HCT116 (cell line): ENCODE data around the gene SORBS1. TPM values are rescaled to one million over a fixed set of nuclear protein-coding genes. Genes with fewer than 3 reads are reported as not detected.

Experiments used
- ATAC-seq: fragments of 200-7000 bp; cut with Tn5 transposase; 2 replicates; pipeline ENCODE4 v1.9.1; 2020; ENCODE audit warnings: mild to moderate bottlenecking, moderate library complexity
- BruUV-seq: library from RNA; stranded (reverse); fragments of 400-500 nt; replicated peaks from 2 replicates; lab custom pipeline; 2021; lab: Mats Ljungman, UMichigan
- CTCF ChIA-PET: fragments of 300-600 bp; sonication (Branson Sonifier 250); formaldehyde crosslinking; loops from one replicate; lab custom pipeline; 2021; ENCODE audit warnings: antibody characterized with exemption; lab: Charles Lee
- POLR2A ChIA-PET: fragments of 300-600, 350-600 bp; sonication (Branson Sonifier 250); formaldehyde crosslinking; loops from one replicate; lab custom pipeline; 2021; ENCODE audit warnings: antibody characterized with exemption; lab: Charles Lee
- RAD21 ChIA-PET, 2 experiments: fragments of 300-600 bp; sonication (Branson Sonifier 250); formaldehyde crosslinking; loops; one replicate each; lab custom pipeline; 2023; ENCODE audit warnings: low total read pairs in 2 of 2; ENCODE audit not compliant: uncharacterized antibody in 2 of 2, unreplicated experiment in 2 of 2, low non-redundant PET in 1 of 2; lab: Charles Lee
- DNase-seq: peaks from one replicate; pipeline ENCODE4 v3.0.0-alpha.2; 2010; ENCODE audit warnings: low read depth, low spot score
- H2AFZ ChIP-seq: fragments of 200-600 bp; shearing (Covaris generic), sonication (generic); 2 replicates; pipeline ENCODE4 v1.6.1; 2017; ENCODE audit warnings: low read depth, mixed run types, mixed read lengths, antibody characterized with exemption, low read length; ENCODE audit not compliant: poor library complexity, severe bottlenecking
- H3K27ac ChIP-seq: 2 replicates; pipeline ENCODE4 v1.5.1; 2012; ENCODE audit warnings: low read depth, low read length
- H3K27me3 ChIP-seq: fragments of 200-600 bp; sonication (generic); 2 replicates; pipeline ENCODE4 v1.6.1; 2016; ENCODE audit warnings: mixed run types, low read length, mixed read lengths; ENCODE audit not compliant: insufficient read depth
- H3K36me3 ChIP-seq, 2 experiments: fragments of 200-500 bp in 1 of 2; fragments of 200-600 bp in 1 of 2; sonication (Bioruptor generic) in 1 of 2; sonication (generic) in 1 of 2; 2 replicates each; pipeline versions ENCODE4 v1.5.1 to v1.6.1; 2014 to 2016; ENCODE audit warnings: low read length in 2 of 2, inconsistent platforms in 1 of 2, mixed read lengths in 1 of 2, mixed run types in 1 of 2; ENCODE audit not compliant: insufficient read depth in 2 of 2, control insufficient read depth in 1 of 2
- H3K4me1 ChIP-seq, 2 experiments: fragments of 200-600 bp in 1 of 2; sonication (generic) in 1 of 2; 2 replicates each; pipeline versions ENCODE4 v1.5.1 to v1.6.1; 2012 to 2017; ENCODE audit warnings: low read length in 2 of 2, inconsistent platforms in 1 of 2, mild to moderate bottlenecking in 1 of 2, mixed read lengths in 1 of 2, mixed run types in 1 of 2, moderate library complexity in 1 of 2; ENCODE audit not compliant: insufficient read depth in 2 of 2, control insufficient read depth in 1 of 2
- H3K4me2 ChIP-seq: fragments of 200-600 bp; sonication (generic); 2 replicates; pipeline ENCODE4 v1.6.1; 2017; ENCODE audit warnings: mixed run types, low read length, mixed read lengths
- H3K4me3 ChIP-seq, 2 experiments: fragments of 200-600 bp in 1 of 2; sonication (generic) in 1 of 2; replicated peaks in 1 of 2; 2 replicates each; pipeline ENCODE4 v1.5.1; 2011 to 2016; ENCODE audit warnings: low read length in 2 of 2, control low read depth in 1 of 2, low read depth in 1 of 2, mild to moderate bottlenecking in 1 of 2, mixed read lengths in 1 of 2, mixed run types in 1 of 2
- H3K79me2 ChIP-seq: fragments of 200-600 bp; sonication (generic); 2 replicates; pipeline ENCODE4 v1.6.1; 2017; ENCODE audit warnings: mild to moderate bottlenecking, mixed run types, low read length, moderate library complexity, mixed read lengths; ENCODE audit not compliant: insufficient read depth
- H3K9ac ChIP-seq: fragments of 200-600 bp; sonication (generic); 2 replicates; pipeline ENCODE4 v1.6.1; 2016; ENCODE audit warnings: low read length, mixed read lengths
- H3K9me2 ChIP-seq: fragments of 200-600 bp; sonication (generic), shearing (Covaris generic); 2 replicates; pipeline ENCODE4 v1.6.1; 2017; ENCODE audit warnings: mixed run types, mild to moderate bottlenecking, moderate library complexity; ENCODE audit not compliant: insufficient read depth
- H3K9me3 ChIP-seq, 2 experiments: fragments of 200-500 bp in 1 of 2; fragments of 200-600 bp in 1 of 2; sonication (Bioruptor generic) in 1 of 2; sonication (generic) in 1 of 2; 2 replicates each; pipeline ENCODE4 v1.6.1; 2014 to 2017; ENCODE audit warnings: low read length in 2 of 2, mixed read lengths in 2 of 2, inconsistent platforms in 1 of 2, low read depth in 1 of 2, mild to moderate bottlenecking in 1 of 2, mixed run types in 1 of 2, moderate library complexity in 1 of 2; ENCODE audit not compliant: control insufficient read depth in 1 of 2, insufficient read depth in 1 of 2
- H4K20me1 ChIP-seq: fragments of 200-600 bp; sonication (generic), shearing (Covaris generic); 2 replicates; pipeline ENCODE4 v1.6.1; 2017; ENCODE audit warnings: mixed run types, mild to moderate bottlenecking, moderate library complexity; ENCODE audit not compliant: insufficient read depth
- CBX3 ChIP-seq: IDR thresholded peaks from 2 replicates; pipeline ENCODE4 v1.6.1; 2012; ENCODE audit warnings: low read depth
- CEBPB ChIP-seq: IDR thresholded peaks from 2 replicates; pipeline ENCODE4 v1.6.1; 2012; ENCODE audit warnings: low read depth
- EZH2 ChIP-seq: fragments of 200-600 bp; sonication (generic); IDR thresholded peaks from 2 replicates; pipeline ENCODE4 v1.6.1; 2017; ENCODE audit warnings: antibody characterized with exemption, mixed run types
- POLR2A ChIP-seq: IDR thresholded peaks from 2 replicates; pipeline ENCODE4 v1.7.0; 2011; ENCODE audit warnings: borderline replicate concordance; ENCODE audit not compliant: insufficient read depth, insufficient read length; ENCODE audit errors: extremely low read depth
- SRF ChIP-seq: IDR thresholded peaks from 2 replicates; pipeline ENCODE4 v1.6.1; 2012; ENCODE audit warnings: low read depth
- TCF7L2 ChIP-seq: IDR thresholded peaks from 2 replicates; pipeline ENCODE4 v1.7.0; 2011; ENCODE audit warnings: borderline replicate concordance, inconsistent platforms; ENCODE audit not compliant: insufficient read depth, insufficient read length; ENCODE audit errors: extremely low read depth
- YY1 ChIP-seq: IDR thresholded peaks from 2 replicates; pipeline ENCODE4 v1.6.1; 2011; ENCODE audit warnings: low read length, low read depth, moderate library complexity, mild to moderate bottlenecking; ENCODE audit not compliant: insufficient replicate concordance; ENCODE audit errors: extremely low read depth
- ZNF274 ChIP-seq: fragments of 200-500 bp; sonication (Bioruptor generic); IDR thresholded peaks from 2 replicates; pipeline ENCODE4 v1.6.1; 2014; ENCODE audit warnings: mild to moderate bottlenecking, low read depth, low read length, inconsistent platforms
- intact Hi-C: fragments of 100-400 bp; cut with micrococcal nuclease; formaldehyde crosslinking; loops from 2 replicates; pipeline ENCODE4 v1.10.0; 2022
- total RNA-seq: library from RNA; stranded (reverse); gene quantifications from one replicate; pipeline ENCODE4 v1.2.1, GENCODE V29; 2021; ENCODE audit not compliant: unreplicated experiment

The SORBS1 gene
- total RNA-seq, 1 experiment from 2014 or later, result 3.4 TPM

GRCh38 chr10:95480102-95480900, 80.9 kb downstream of the SORBS1 start:
- no peaks in the 10 kb centered on the region for H3K36me3 ChIP-seq
- H4K20me1 ChIP-seq, result no peaks in the 10 kb centered on the region
- POLR2A ChIA-PET, result no interaction called here
- no peak overlapping the region for H3K9ac ChIP-seq
- intact Hi-C loops, result no loop called here
- DNase-seq, result no peak
- H3K27me3 ChIP-seq, result no peaks in the 10 kb centered on the region
- no peak overlapping the region for H3K4me3 ChIP-seq
- peaks cover 0 to 5% of the 10 kb centered on the region in 2 experiments; a peak in 1 of 4 replicates for H3K4me1 ChIP-seq
- no peak for TF ChIP-seq CBX3
- TF ChIP-seq SRF, result no peak
- no peak for TF ChIP-seq POLR2A
- TF ChIP-seq ZNF274, result no peak
- no peak for TF ChIP-seq YY1
- TF ChIP-seq CEBPB, result no peak
- no peak for TF ChIP-seq EZH2
- TF ChIP-seq, all 23 proteins: peak for 0
- Histone ChIP-seq H3K4me2 (no peak overlapping the region), H3K9me2 (no peaks in the 10 kb centered on the region), H3K27ac (no peak overlapping the region), H2AFZ (no peak overlapping the region), H3K79me2 (no peaks in the 10 kb centered on the region), H3K9me3 (no peaks in the 10 kb centered on the region)
- ChIA-PET CTCF (no interaction called here), RAD21 (no interaction called here)
- peak; percentile 42; the same call in 1 of the 2 replicates for ATAC-seq
- BruUV-seq, result no TSS peak

- Histone ChIP-seq H3K4me2 (no peak overlapping the region), H3K79me2 (no peaks in the 10 kb centered on the region), H2AFZ (no peak overlapping the region), H3K27me3 (no peaks in the 10 kb centered on the region), H3K9ac (no peak overlapping the region), H3K9me2 (no peaks in the 10 kb centered on the region), H3K4me1 (0 out of 4 replicates have a peak, but pooled peaks cover 0 to 2% of the 10 kb centered on the region in 2 experiments), H3K9me3 (no peaks in the 10 kb centered on the region), H4K20me1 (no peaks in the 10 kb centered on the region), H3K4me3 (no peak overlapping the region), H3K36me3 (no peaks in the 10 kb centered on the region), H3K27ac (no peak overlapping the region)
- ATAC-seq, result no peak
- TF ChIP-seq TCF7L2 (no peak), CEBPB (no peak)
- ChIA-PET RAD21 (no interaction called here), CTCF (no interaction called here), POLR2A (no interaction called here)
- intact Hi-C loops, result no loop called here
- DNase-seq, result no peak
- no TSS peak for BruUV-seq
Observed at GRCh38 chr10:95478935-95479334, 82.2 kb downstream of the SORBS1 start.
